Measurements from ENCODE around the gene TSPAN17.

Gene TSPAN17

GRCh38 chr5:176661676-176662075 is 14.4 kb downstream of the TSPAN17 start:
- no peak for DNase-seq (ENCODE audit: low read depth, low spot score)
- in situ Hi-C loops (cut with HindIII; ENCODE audit: low sequenced_read_pairs): no loop called here
- no peak overlapping the region for H3K4me3 ChIP-seq (ENCODE audit: low read depth, low read length)
- no peak for TF ChIP-seq CTCF (IDR thresholded peaks at IDR 0.05; ENCODE audit: low read depth, low read length)

GRCh38 chr5:176662371-176663333 is 15.4 kb downstream of the TSPAN17 start:
- no peak overlapping the region for H3K4me3 ChIP-seq (ENCODE audit: low read depth, low read length)
- DNase-seq (ENCODE audit: low read depth, low spot score): no peak
- in situ Hi-C loops (cut with HindIII; ENCODE audit: low sequenced_read_pairs): no loop called here
- TF ChIP-seq CTCF (IDR thresholded peaks at IDR 0.05; ENCODE audit: low read depth, low read length): no peak

GRCh38 chr5:176663566-176663965 is 16.3 kb downstream of the TSPAN17 start:
- no peak for TF ChIP-seq CTCF (IDR thresholded peaks at IDR 0.05; ENCODE audit: low read depth, low read length)
- in situ Hi-C loops (cut with HindIII; ENCODE audit: low sequenced_read_pairs): no loop called here
- DNase-seq (ENCODE audit: low read depth, low spot score): no peak

GRCh38 chr5:176664479-176664878 is 17.2 kb downstream of the TSPAN17 start:
- in situ Hi-C loops (cut with HindIII; ENCODE audit: low sequenced_read_pairs): no loop called here
- DNase-seq (ENCODE audit: low read depth, low spot score): no peak
- H3K4me3 ChIP-seq (ENCODE audit: low read depth, low read length): no peak overlapping the region
- TF ChIP-seq CTCF (IDR thresholded peaks at IDR 0.05; ENCODE audit: low read depth, low read length): no peak

More at GRCh38 chr5:176663566-176663965, 16.3 kb downstream of the TSPAN17 start:
- no peak overlapping the region for H3K4me3 ChIP-seq (ENCODE audit: low read depth, low read length)

- no peak for TF ChIP-seq CTCF (IDR thresholded peaks at IDR 0.05; ENCODE audit: low read depth, low read length)
- H3K4me3 ChIP-seq (ENCODE audit: low read depth, low read length): no peak overlapping the region
- no peak for DNase-seq (ENCODE audit: low read depth, low spot score)
- in situ Hi-C loops (cut with HindIII; ENCODE audit: low sequenced_read_pairs): no loop called here
Observed at GRCh38 chr5:176664886-176665285, 17.6 kb downstream of the TSPAN17 start.

- in situ Hi-C loops (cut with HindIII; ENCODE audit: low sequenced_read_pairs): no loop called here
- H3K4me3 ChIP-seq (ENCODE audit: low read depth, low read length): no peak overlapping the region
- TF ChIP-seq CTCF (IDR thresholded peaks at IDR 0.05; ENCODE audit: low read depth, low read length): no peak
- no peak for DNase-seq (ENCODE audit: low read depth, low spot score)
Observed at GRCh38 chr5:176665517-176665916, 18.2 kb downstream of the TSPAN17 start.

All from astrocyte of the spinal cord (primary cell).